Measurements from ENCODE around the gene CXCL16.

The CXCL16 gene

GRCh38 chr17:4751932-4752331 is 12.2 kb upstream of the CXCL16 start:
- DNase-seq (ENCODE audit: low read depth in 2 of 2), result no peak

GRCh38 chr17:4750606-4751005 is 10.9 kb upstream of the CXCL16 start:
- DNase-seq (ENCODE audit: low read depth in 2 of 2), result no peak

GRCh38 chr17:4748686-4749085 is 9.0 kb upstream of the CXCL16 start:
- DNase-seq (ENCODE audit: low read depth in 2 of 2), result no peak

- no peak for DNase-seq (ENCODE audit: low read depth in 2 of 2)
Observed at GRCh38 chr17:4747847-4748246, 8.1 kb upstream of the CXCL16 start.

GRCh38 chr17:4744999-4745969 is 5.6 kb upstream of the CXCL16 start:
- DNase-seq (ENCODE audit: low read depth in 2 of 2), result no peak

- DNase-seq (ENCODE audit: low read depth in 2 of 2), result no peak
Observed at GRCh38 chr17:4743898-4744297, 4.2 kb upstream of the CXCL16 start.

- DNase-seq (ENCODE audit: low read depth in 2 of 2), result no peak
Observed at GRCh38 chr17:4743216-4743615, 3.5 kb upstream of the CXCL16 start.

GRCh38 chr17:4742629-4743028 is 2.9 kb upstream of the CXCL16 start:
- DNase-seq (ENCODE audit: low read depth in 2 of 2), result no peak

- DNase-seq (ENCODE audit: low read depth in 2 of 2), result no peak
Observed at GRCh38 chr17:4742133-4742532, 2.4 kb upstream of the CXCL16 start.

- no peak for DNase-seq (ENCODE audit: low read depth in 2 of 2)
Observed at GRCh38 chr17:4741544-4741943, 1.8 kb upstream of the CXCL16 start.

- no peak for DNase-seq (ENCODE audit: low read depth in 2 of 2)
Observed at GRCh38 chr17:4740584-4740983, 856 bp upstream of the CXCL16 start.

GRCh38 chr17:4740025-4740351 is 260 bp upstream of the CXCL16 start:
- DNase-seq (ENCODE audit: low read depth in 2 of 2), result no peak

- DNase-seq (ENCODE audit: low read depth in 2 of 2), result no peak
Observed at GRCh38 chr17:4738136-4739121, 1.3 kb downstream of the CXCL16 start.

GRCh38 chr17:4735876-4736651 is 3.7 kb downstream of the CXCL16 start:
- DNase-seq (ENCODE audit: low read depth in 2 of 2), result no peak

- DNase-seq (ENCODE audit: low read depth in 2 of 2), result no peak
Observed at GRCh38 chr17:4734857-4735475, 4.8 kb downstream of the CXCL16 start.

- no peak for DNase-seq (ENCODE audit: low read depth in 2 of 2)
Observed at GRCh38 chr17:4733073-4733531, 6.6 kb downstream of the CXCL16 start.

- no peak for DNase-seq (ENCODE audit: low read depth in 2 of 2)
Observed at GRCh38 chr17:4728124-4728523, 11.6 kb downstream of the CXCL16 start.

- DNase-seq (ENCODE audit: low read depth in 2 of 2), result no peak
Observed at GRCh38 chr17:4725646-4726310, 13.9 kb downstream of the CXCL16 start.

- no peak for DNase-seq (ENCODE audit: low read depth in 2 of 2)
Observed at GRCh38 chr17:4724650-4725049, 15.1 kb downstream of the CXCL16 start.

GRCh38 chr17:4722678-4723240 is 17.0 kb downstream of the CXCL16 start:
- no peak for DNase-seq (ENCODE audit: low read depth in 2 of 2)

All from stimulated activated CD8-positive, alpha-beta memory T cell treated with anti-CD3 and anti-CD28 coated beads, Interleukin-15, amount 100 ng/mL, for 4 hours (primary cell).